ENCODE measurements around the gene EIF3I. TPM values are rescaled to one million over a fixed set of nuclear protein-coding genes. Genes with fewer than 3 reads are reported as not detected.
"Not testable (repeated sequence)": the region's sequence is repeated elsewhere in the genome, so short reads cannot be mapped to it uniquely, and the experiment has no call there.

The EIF3I gene
- total and polyA plus RNA-seq, 12 donors = 90.3 to 342 (median 106) TPM

DNA sequence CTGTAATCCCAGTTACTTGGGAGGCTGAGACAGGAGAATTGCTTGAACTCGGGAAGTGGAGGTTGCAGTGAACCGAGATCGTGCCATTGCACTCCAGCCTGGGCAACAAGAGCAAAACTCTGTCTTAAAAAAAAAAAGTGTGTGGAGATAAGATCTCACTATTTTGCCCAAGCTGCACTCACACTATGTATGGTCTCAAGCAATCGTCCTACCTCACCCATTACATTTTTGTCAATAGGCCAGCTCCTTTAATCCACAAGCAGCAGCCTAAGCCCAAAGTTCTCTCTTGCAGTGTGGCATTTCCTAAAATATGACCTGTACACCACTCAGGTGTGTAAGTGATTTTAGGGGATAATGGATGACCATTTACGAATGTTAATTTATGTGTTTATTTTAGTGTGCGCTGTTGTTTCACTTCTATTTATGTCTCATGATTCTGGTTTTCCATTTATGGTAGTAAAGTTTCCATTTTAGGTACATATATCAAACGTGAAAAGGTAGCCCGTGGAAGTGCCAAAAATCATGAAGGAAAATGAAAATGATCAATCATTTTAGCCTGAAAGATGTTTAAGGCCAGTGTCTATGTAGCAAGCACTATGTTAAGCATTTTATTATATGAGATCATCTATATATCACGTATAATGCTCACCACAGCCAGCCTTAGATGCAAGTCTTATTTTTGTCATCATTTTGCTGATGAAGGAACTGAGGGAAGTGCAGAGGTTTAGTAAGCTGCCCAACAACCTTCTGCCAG is 34.4 kb downstream of the EIF3I start:
- Histone ChIP-seq H3K27ac (peak overlapping the region in 1 of 10 donors; percentile 92), H3K4me3 (peak overlapping the region in 1 of 10 donors; percentile 54), H3K4me1 (peaks cover 0 to 18% (median 13%) of the 10 kb centered on the region in 9 donors), H3K27me3 (peaks cover 0 to 6% (median 0%) of the 10 kb centered on the region in 7 donors), H3K36me3 (no peaks in the 10 kb centered on the region), H3K9me3 (no peaks in the 10 kb centered on the region)
- WGBS, 2 donors = 83 to 88% methylated on average over 9 of the region's 9 CpGs
- intact Hi-C loops (cut with DNase I) = no loop called here
- ATAC-seq (no peak), DNase-seq (no peak)
- TF ChIP-seq, protein P1, sequence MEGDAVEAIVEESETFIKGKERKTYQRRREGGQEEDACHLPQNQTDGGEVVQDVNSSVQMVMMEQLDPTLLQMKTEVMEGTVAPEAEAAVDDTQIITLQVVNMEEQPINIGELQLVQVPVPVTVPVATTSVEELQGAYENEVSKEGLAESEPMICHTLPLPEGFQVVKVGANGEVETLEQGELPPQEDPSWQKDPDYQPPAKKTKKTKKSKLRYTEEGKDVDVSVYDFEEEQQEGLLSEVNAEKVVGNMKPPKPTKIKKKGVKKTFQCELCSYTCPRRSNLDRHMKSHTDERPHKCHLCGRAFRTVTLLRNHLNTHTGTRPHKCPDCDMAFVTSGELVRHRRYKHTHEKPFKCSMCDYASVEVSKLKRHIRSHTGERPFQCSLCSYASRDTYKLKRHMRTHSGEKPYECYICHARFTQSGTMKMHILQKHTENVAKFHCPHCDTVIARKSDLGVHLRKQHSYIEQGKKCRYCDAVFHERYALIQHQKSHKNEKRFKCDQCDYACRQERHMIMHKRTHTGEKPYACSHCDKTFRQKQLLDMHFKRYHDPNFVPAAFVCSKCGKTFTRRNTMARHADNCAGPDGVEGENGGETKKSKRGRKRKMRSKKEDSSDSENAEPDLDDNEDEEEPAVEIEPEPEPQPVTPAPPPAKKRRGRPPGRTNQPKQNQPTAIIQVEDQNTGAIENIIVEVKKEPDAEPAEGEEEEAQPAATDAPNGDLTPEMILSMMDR (IDR thresholded peaks at IDR 0.05) = no peak

DNA sequence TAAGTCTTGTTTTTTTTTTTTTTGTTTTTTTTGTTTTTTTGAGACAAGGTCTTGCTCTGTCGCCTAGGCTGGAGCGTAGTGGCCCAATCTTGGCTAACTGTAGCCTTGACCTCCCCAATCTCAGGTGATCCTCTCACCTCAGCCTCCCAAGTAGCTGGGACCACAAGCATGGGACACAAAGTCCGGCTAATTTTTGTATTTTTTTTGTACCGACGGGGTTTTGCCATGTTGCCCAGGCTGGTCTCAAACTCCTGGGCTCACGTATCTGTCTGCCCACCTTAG is 35.0 kb downstream of the EIF3I start:
- H3K27me3 ChIP-seq = peaks cover 0 to 6% (median 0%) of the 10 kb centered on the region in 7 donors
- H3K4me1 ChIP-seq = peaks cover 0 to 14% (median 9%) of the 10 kb centered on the region in 9 donors
- H3K36me3 ChIP-seq = no peaks in the 10 kb centered on the region
- no peak overlapping the region for H3K4me3 ChIP-seq
- intact Hi-C loops (cut with DNase I) = no loop called here
- TF ChIP-seq, protein P1 (IDR thresholded peaks at IDR 0.05) = no peak
- 94 to 98% methylated on average over 6 of the region's 6 CpGs for WGBS, 2 donors
- peak overlapping the region in 1 of 10 donors; percentile 92 for H3K27ac ChIP-seq
- DNase-seq (no peak), ATAC-seq (no peak)
- H3K9me3 ChIP-seq = no peaks in the 10 kb centered on the region

DNA sequence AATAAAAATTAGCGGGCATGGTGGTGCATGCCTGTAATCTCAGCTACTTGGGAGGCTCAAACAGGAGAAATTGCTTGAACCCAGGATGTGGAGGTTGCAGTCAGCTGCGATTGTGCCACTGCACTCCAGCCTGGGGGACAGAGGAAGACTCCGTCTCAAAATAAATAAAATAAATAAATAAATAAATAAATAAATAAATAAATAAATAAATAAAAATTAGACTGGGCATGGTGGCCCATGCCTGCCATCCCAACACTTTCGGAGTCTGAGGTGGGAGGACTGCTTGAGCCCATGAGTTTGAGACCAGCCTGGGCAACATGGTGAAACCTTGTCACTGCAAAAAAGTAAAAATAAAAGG is 41.0 kb downstream of the EIF3I start:
- DNase-seq; ATAC-seq; H3K36me3 ChIP-seq; intact Hi-C loops (cut with DNase I); H3K4me3 ChIP-seq; H3K27ac ChIP-seq; H3K27me3 ChIP-seq; H3K9me3 ChIP-seq: not testable (repeated sequence)
- WGBS, 2 donors = 95 to 96% methylated on average over 4 of the region's 4 CpGs
- peaks cover 0 to 18% (median 0%) of the 10 kb centered on the region in 9 donors for H3K4me1 ChIP-seq

DNA sequence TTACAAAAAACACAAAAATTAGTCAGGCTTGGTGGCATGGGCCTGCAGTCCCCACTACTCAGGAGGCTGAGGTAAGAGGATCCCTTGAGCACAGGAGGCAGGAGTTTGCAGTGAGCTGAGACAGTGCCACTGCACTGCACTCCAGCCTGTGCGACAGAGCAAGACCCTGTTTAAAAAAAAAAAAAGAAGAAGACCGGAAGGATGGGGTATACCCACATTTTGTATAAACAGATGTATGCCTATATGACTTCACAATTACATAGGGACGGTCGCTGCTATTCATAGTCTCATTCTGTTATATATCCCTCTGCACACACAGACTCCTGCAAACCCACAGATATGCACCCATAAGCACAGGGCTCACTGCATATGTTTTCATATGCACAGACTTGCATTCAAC is 41.5 kb downstream of the EIF3I start:
- no peak for DNase-seq
- Histone ChIP-seq H3K36me3 (no peaks in the 10 kb centered on the region), H3K4me1 (peaks cover 0 to 18% (median 0%) of the 10 kb centered on the region in 9 donors), H3K4me3 (no peak overlapping the region), H3K27me3 (no peaks in the 10 kb centered on the region), H3K9me3 (no peaks in the 10 kb centered on the region), H3K27ac (no peak overlapping the region)
- intact Hi-C loops (cut with DNase I) = no loop called here
- ATAC-seq = no peak
- TF ChIP-seq, protein P1 (IDR thresholded peaks at IDR 0.05) = no peak
- WGBS, 2 donors = 90 to 91% methylated on average over 4 of the region's 4 CpGs

- Histone ChIP-seq H3K27me3 (no peaks in the 10 kb centered on the region), H3K27ac (no peak overlapping the region), H3K9me3 (no peaks in the 10 kb centered on the region), H3K4me3 (no peak overlapping the region), H3K4me1 (peaks cover 0 to 18% (median 0%) of the 10 kb centered on the region in 9 donors), H3K36me3 (no peaks in the 10 kb centered on the region)
- no peak for DNase-seq
- no peak for ATAC-seq
- intact Hi-C loops (cut with DNase I) = no loop called here
- TF ChIP-seq, protein P1 (IDR thresholded peaks at IDR 0.05) = no peak
- WGBS, 2 donors = 92 to 95% methylated on average over 9 of the region's 9 CpGs
Observed at GRCh38 chr1:32265846-32266245, 43.6 kb downstream of the EIF3I start.
